SK-N-MC (cell line): ENCODE measurements around the gene CYTH3.

Experiments used
- DNase-seq: peaks from one replicate; pipeline ENCODE4 v3.0.0-alpha.2; 2011; ENCODE audit warnings: low read depth, low spot score
- H3K27ac ChIP-seq: fragments of 200-600 bp; sonication (generic); 2 replicates; pipeline ENCODE4 v1.5.1; 2016; ENCODE audit warnings: mixed run types
- H3K36me3 ChIP-seq: fragments of 200-600 bp; sonication (generic); 2 replicates; pipeline ENCODE4 v1.6.1; 2017; ENCODE audit warnings: antibody characterized with exemption, low read length, mixed read lengths; ENCODE audit not compliant: insufficient read depth
- H3K4me3 ChIP-seq: fragments of 200-600 bp; sonication (generic); 2 replicates; pipeline ENCODE4 v1.5.1; 2016
- H3K9ac ChIP-seq: fragments of 200-600 bp; sonication (generic); 2 replicates; pipeline ENCODE4 v1.8.0; 2017; ENCODE audit warnings: mixed run types, mixed read lengths; ENCODE audit not compliant: insufficient read length
- H3K9me3 ChIP-seq: fragments of 200-600 bp; sonication (generic); 2 replicates; pipeline ENCODE4 v1.6.1; 2017; ENCODE audit warnings: low read depth, mild to moderate bottlenecking, antibody characterized with exemption, low read length, moderate library complexity, mixed read lengths
- EZH2 ChIP-seq: fragments of 200-600 bp; sonication (generic); IDR thresholded peaks from one replicate; pipeline ENCODE4 v1.6.1; 2017; ENCODE audit warnings: antibody characterized with exemption
- FOXP2 ChIP-seq: optimal IDR thresholded peaks from 2 replicates; pipeline ENCODE3; 2011; ENCODE audit warnings: mild to moderate bottlenecking, moderate library complexity; ENCODE audit not compliant: insufficient read depth; ENCODE audit errors: extremely low read length, control extremely low read depth
- POLR2AphosphoS5 ChIP-seq: IDR thresholded peaks from 2 replicates; pipeline ENCODE4 v1.6.1; 2012; ENCODE audit warnings: mild to moderate bottlenecking, low read depth, low read length, borderline replicate concordance

The CYTH3 gene

GRCh38 chr7:6167587-6168476 lies 104.6 kb downstream of the CYTH3 start:
- no peak overlapping the region for H3K27ac ChIP-seq
- H3K4me3 ChIP-seq = no peak overlapping the region
- DNase-seq = no peak
- H3K9ac ChIP-seq = no peak overlapping the region
- no peaks in the 10 kb centered on the region; the same call in 1 of the 2 replicates for H3K36me3 ChIP-seq
- TF ChIP-seq FOXP2 = no peak
- TF ChIP-seq EZH2 = no peak
- no peak for TF ChIP-seq POLR2AphosphoS5
- no peaks in the 10 kb centered on the region for H3K9me3 ChIP-seq

DNA sequence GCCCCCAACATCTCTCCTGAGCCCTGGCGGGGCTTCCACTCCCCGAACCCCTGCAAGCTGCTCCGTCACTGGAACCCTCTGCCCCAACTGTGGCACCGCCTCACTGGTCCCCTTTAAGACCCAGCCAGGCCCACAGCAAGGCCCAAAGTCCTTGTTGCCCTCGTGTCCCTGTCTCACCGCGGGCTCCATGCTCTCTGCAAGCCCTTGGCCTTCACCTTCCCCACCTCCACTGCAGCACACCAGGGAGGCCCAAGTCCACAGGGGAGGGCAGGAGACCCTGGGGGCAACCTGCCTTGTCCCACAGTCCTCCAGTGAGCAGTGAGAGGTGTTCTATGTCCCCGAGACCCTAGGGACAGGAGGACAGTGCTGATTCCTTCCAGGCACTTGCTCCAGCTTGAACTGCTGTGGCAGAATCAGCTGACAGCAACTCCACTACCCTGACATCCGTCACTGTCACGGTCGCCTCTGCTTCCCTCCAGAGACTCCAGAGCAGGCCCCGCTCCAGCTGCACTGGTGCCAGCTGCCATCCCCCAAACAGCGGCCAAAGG lies 105.3 kb downstream of the CYTH3 start:
- TF ChIP-seq POLR2AphosphoS5 (no peak), EZH2 (no peak), FOXP2 (no peak)

DNA sequence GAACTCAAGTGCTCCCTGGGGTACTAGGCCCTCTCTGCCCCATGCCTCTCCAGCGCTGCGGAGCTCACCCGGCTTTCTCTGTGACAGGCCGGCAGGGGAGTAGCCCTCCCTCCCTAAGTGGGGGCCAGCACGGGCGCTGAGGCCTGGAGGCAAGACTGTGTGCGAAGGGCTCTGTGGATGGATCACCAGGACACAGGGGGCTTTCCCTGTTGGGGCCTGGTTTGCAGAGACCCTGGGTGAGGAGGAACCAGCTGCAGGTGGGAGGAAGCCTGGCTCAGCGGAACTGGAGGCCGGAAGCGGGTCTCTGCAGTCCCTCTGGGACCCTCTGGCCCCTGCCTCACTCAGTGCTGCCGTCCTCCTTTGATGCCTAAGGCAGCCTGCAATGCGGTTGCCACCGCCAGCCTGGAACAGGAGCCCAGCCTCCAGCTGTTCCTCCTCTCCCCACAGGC lies 106.0 kb downstream of the CYTH3 start:
- no peak for DNase-seq
- Histone ChIP-seq H3K27ac (no peak overlapping the region), H3K9me3 (no peaks in the 10 kb centered on the region), H3K4me3 (no peak overlapping the region), H3K9ac (no peak overlapping the region), H3K36me3 (peaks cover 7% of the 10 kb centered on the region)
- TF ChIP-seq EZH2 (no peak), FOXP2 (no peak), POLR2AphosphoS5 (no peak)

More for the DNA sequence above, 105.3 kb downstream of the CYTH3 start:
- no peak for DNase-seq
- H3K36me3 ChIP-seq = peaks cover 4% of the 10 kb centered on the region; the same call in 1 of the 2 replicates
- H3K9ac ChIP-seq = no peak overlapping the region
- H3K9me3 ChIP-seq = no peaks in the 10 kb centered on the region
- H3K4me3 ChIP-seq = no peak overlapping the region
- no peak overlapping the region for H3K27ac ChIP-seq

DNA sequence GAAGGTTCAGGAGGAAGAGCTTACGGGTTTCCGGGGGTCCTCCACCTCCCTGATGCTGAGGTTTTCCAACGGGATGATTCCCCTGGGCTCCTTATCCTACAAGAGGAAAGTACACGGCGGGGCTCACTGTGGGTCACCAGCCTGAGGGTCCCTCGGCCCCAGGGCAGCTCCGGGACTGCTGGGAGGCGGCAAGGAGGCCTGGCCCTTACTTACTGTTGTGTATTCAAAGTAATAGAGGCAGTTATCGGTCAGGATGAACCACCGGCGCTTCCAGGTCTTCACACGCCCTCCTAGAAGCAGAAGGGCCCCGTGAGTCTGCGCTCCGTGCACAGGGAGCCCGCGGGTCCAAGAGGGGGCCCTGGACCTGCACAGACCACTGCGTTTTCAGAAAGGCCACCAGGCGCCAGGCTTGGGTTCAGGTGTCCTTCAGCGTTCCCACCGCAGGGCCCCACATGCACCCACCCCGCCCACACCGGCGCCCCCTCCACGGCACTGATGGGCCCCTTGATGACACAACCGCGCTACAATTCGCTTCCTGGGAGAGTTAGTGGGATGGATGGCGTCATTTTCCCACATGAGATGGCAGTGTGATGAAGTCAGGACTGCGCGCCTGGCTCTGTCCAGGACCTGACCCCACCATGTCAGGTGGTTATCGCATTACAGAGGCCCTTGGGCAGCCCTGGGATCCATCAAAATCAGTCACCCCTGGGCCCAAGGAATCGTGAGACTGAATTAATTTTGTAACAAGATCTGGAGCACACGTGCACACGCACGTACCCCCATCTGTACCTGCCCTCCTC lies 106.7 kb downstream of the CYTH3 start:
- TF ChIP-seq POLR2AphosphoS5 (no peak), EZH2 (no peak), FOXP2 (no peak)
- Histone ChIP-seq H3K4me3 (no peak overlapping the region), H3K9ac (no peak overlapping the region), H3K27ac (no peak overlapping the region), H3K36me3 (peaks cover 9% of the 10 kb centered on the region), H3K9me3 (no peaks in the 10 kb centered on the region)
- DNase-seq = no peak

DNA sequence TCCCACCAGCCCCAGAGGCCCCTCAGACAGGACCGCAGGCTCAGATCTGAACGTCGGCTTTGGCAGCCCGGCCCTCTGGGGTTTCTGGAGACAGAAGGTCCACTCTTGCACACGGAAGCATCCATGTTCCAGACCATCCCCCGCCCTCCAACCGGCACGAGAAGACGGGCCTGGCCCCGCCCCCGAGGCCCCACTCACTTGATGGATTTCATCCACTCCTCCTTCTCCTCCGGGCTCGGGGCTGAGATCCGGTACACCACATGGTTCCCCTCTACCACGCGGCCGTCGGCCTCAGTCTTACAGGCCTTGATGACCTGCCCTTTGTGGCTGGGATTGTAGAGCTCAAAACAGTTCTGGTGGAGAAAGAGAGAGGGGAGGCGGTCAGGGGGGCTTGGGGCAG lies 107.3 kb downstream of the CYTH3 start:
- no peak overlapping the region for H3K4me3 ChIP-seq
- peaks cover 9% of the 10 kb centered on the region for H3K36me3 ChIP-seq
- H3K9me3 ChIP-seq = no peaks in the 10 kb centered on the region
- H3K27ac ChIP-seq = no peak overlapping the region
- no peak for DNase-seq
- H3K9ac ChIP-seq = no peak overlapping the region
- no peak for TF ChIP-seq POLR2AphosphoS5
- TF ChIP-seq FOXP2 = no peak
- no peak for TF ChIP-seq EZH2

DNA sequence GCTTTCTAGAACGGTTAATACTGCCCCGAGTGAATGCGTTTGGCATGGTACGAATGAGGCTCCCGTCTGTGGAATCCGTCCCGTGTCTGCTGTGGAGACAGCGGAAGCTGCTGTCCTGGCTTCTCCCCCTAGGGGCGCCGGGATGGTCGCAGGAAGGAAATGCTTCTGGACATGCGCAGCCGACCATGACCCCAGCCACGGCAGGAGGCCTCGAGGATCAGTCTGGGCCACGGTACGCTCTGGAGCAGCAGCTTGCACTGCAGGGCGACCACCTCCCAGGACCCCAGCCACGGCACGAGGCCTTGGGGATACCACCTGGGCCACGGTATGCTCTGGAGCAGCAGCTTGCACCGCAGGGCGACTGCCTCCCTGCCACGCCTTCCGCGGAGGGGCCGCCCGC lies 107.9 kb downstream of the CYTH3 start:
- Histone ChIP-seq H3K4me3 (no peak overlapping the region), H3K36me3 (peaks cover 15% of the 10 kb centered on the region), H3K9ac (no peak overlapping the region), H3K27ac (no peak overlapping the region), H3K9me3 (no peaks in the 10 kb centered on the region)
- no peak for DNase-seq
- no peak for TF ChIP-seq POLR2AphosphoS5
- TF ChIP-seq EZH2 = no peak
- TF ChIP-seq FOXP2 = no peak

DNA sequence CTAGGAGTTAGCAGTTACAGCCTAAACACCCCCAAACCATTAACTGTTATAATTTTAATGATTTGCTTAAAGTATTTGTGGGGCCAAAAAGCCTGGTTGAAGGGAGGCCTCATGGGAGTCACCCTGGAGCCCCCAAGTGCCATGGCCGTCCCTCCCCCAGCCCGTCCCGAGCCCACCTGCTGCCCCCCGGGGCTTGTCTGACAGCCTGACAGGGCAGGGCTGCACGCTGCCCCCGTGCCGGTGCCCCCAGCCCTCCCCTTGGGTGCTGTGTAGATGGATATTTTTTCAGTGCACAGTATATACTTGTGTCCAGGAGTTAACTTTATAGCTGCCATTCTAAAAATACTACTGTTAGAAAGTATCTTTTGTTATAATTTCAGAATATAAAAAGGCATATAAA lies 108.4 kb downstream of the CYTH3 start:
- H3K36me3 ChIP-seq = peaks cover 19% of the 10 kb centered on the region
- H3K4me3 ChIP-seq = no peak overlapping the region
- no peak overlapping the region for H3K9ac ChIP-seq
- TF ChIP-seq POLR2AphosphoS5 (no peak), EZH2 (no peak)
- no peak overlapping the region for H3K27ac ChIP-seq
- no peak for DNase-seq
- H3K9me3 ChIP-seq = no peaks in the 10 kb centered on the region

DNA sequence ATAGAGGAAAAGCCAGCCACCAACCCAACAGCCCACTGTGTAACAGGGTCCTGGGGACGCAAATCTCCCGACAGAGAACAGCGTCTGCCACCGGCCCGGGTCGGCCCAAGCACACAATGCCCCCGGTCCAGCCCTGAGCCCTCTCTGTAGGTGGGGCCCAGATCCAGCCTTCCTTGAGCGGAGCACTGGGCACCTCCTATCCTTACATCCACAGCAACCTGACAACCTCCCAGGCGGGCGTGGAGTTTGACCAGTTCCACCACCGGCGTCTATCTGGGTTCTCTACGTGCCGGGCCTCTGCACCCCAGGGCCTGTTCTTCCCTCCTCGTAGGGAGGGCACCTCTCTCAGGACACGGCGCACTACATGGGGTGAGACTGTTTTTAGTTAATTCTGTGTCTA lies 109.0 kb downstream of the CYTH3 start:
- TF ChIP-seq FOXP2 (no peak), EZH2 (no peak), POLR2AphosphoS5 (no peak)
- Histone ChIP-seq H3K27ac (no peak overlapping the region), H3K9me3 (no peaks in the 10 kb centered on the region), H3K36me3 (peaks cover 19% of the 10 kb centered on the region), H3K9ac (no peak overlapping the region), H3K4me3 (no peak overlapping the region)
- DNase-seq = no peak
